ENCODE measurements around the gene NINJ1.

The NINJ1 gene

GRCh38 chr9:93086447-93087224 lies 47.4 kb downstream of the NINJ1 start:
- no peak for DNase-seq (ENCODE audit: low read depth)

GRCh38 chr9:93085676-93086075 lies 48.4 kb downstream of the NINJ1 start:
- no peak for DNase-seq (ENCODE audit: low read depth)

GRCh38 chr9:93084471-93084881 lies 49.6 kb downstream of the NINJ1 start:
- DNase-seq (ENCODE audit: low read depth), result no peak

- no peak for DNase-seq (ENCODE audit: low read depth)
Measured at GRCh38 chr9:93083592-93084470, 50.2 kb downstream of the NINJ1 start.

GRCh38 chr9:93082841-93083411 lies 51.1 kb downstream of the NINJ1 start:
- DNase-seq (ENCODE audit: low read depth), result no peak

- DNase-seq (ENCODE audit: low read depth), result no peak
Measured at GRCh38 chr9:93081931-93082330, 52.1 kb downstream of the NINJ1 start.

GRCh38 chr9:93081081-93081529 lies 52.9 kb downstream of the NINJ1 start:
- no peak for DNase-seq (ENCODE audit: low read depth)

- no peak for DNase-seq (ENCODE audit: low read depth)
Measured at GRCh38 chr9:93080406-93080805, 53.6 kb downstream of the NINJ1 start.

- no peak for DNase-seq (ENCODE audit: low read depth)
Measured at GRCh38 chr9:93079371-93079770, 54.7 kb downstream of the NINJ1 start.

GRCh38 chr9:93077811-93078210 lies 56.2 kb downstream of the NINJ1 start:
- DNase-seq (ENCODE audit: low read depth), result no peak

GRCh38 chr9:93077367-93077766 lies 56.7 kb downstream of the NINJ1 start:
- no peak for DNase-seq (ENCODE audit: low read depth)

GRCh38 chr9:93076792-93077128 lies 57.3 kb downstream of the NINJ1 start:
- DNase-seq (ENCODE audit: low read depth), result no peak

GRCh38 chr9:93076101-93076791 lies 57.8 kb downstream of the NINJ1 start:
- no peak for DNase-seq (ENCODE audit: low read depth)

- no peak for DNase-seq (ENCODE audit: low read depth)
Measured at GRCh38 chr9:93072383-93072795, 61.7 kb downstream of the NINJ1 start.
